Psoas muscle (tissue), 8 donors: ENCODE data around the gene SLC34A3. TPM values are rescaled to one million over a fixed set of nuclear protein-coding genes. Genes with fewer than 3 reads are reported as not detected.

ENCODE experiments used
- ATAC-seq, 4 donors: fragments of 200-7000 bp; cut with Tn5 transposase; one replicate each; pipeline ENCODE4 v1.9.1; 2020; ENCODE audit warnings: moderate library complexity in 3 of 4, mild to moderate bottlenecking in 2 of 4
- DNase-seq, 2 donors: peaks; one replicate each; pipeline ENCODE4 v3.0.0-alpha.2; 2020
- H3K27ac ChIP-seq: fragments of 200-600 bp; one replicate; pipeline ENCODE4 v1.8.0; 2022
- H3K27me3 ChIP-seq, 3 donors: fragments of 200-600 bp in 1 of 3; one replicate each; pipeline versions ENCODE4 v1.6.1 to v1.8.0; 2013 to 2022; ENCODE audit warnings: low read length in 2 of 3, mild to moderate bottlenecking in 2 of 3, moderate library complexity in 1 of 3; ENCODE audit not compliant: insufficient read depth in 3 of 3
- H3K36me3 ChIP-seq, 2 donors: fragments of 200-600 bp in 1 of 2; one replicate each; pipeline versions ENCODE4 v1.6.1 to v1.8.0; 2013 to 2022; ENCODE audit warnings: low read depth in 1 of 2, mild to moderate bottlenecking in 1 of 2, moderate library complexity in 1 of 2; ENCODE audit not compliant: insufficient read depth in 1 of 2
- H3K4me1 ChIP-seq: fragments of 200-600 bp; one replicate; pipeline ENCODE4 v1.8.0; 2022
- H3K4me3 ChIP-seq: fragments of 200-600 bp; one replicate; pipeline ENCODE4 v1.8.0; 2022; ENCODE audit warnings: mild to moderate bottlenecking
- H3K9me3 ChIP-seq: fragments of 200-600 bp; one replicate; pipeline ENCODE4 v1.8.0; 2022
- WGBS, 3 donors: extraction: QIAGEN DNeasy Blood & Tissue Kit; methylation state at CpG; one replicate each; pipeline versions ENCODE4 v1.1.6 to v1.1.7; 2013; 5-methylcytosine and 5-hydroxymethylcytosine counted together
- intact Hi-C, 2 donors: fragments of 100-400 bp; cut with DNase I; formaldehyde crosslinking; loops; one replicate each; pipeline versions ENCODE4 v1.11.0 to v1.14.2; 2022
- polyA plus RNA-seq, 3 donors: library from polyadenylated mRNA; stranded (reverse); fragments of 200-250 nt; gene quantifications; one replicate each; pipeline ENCODE4 v1.2.3, GENCODE V29; 2013
- total RNA-seq, 4 donors: library from RNA; stranded (reverse); fragmentation: NEBNext Ultra II Directional in 2 of 4; extraction: Animal tissue kit (Norgen Biotek cat#: 25700) in 2 of 4; gene quantifications; one replicate each; pipeline versions ENCODE4 v1.2.1 to v1.2.4, GENCODE V29; 2021 to 2023
- TF ChIP-seq, protein P1 (sequence below): fragments of 200-600 bp; IDR thresholded peaks from one replicate; pipeline ENCODE4 v1.8.0; 2022; ENCODE audit warnings: antibody characterized with exemption
- donor health status: healthy with polysubstance abuse.
- donor health status: DM: no; HTN: no; CAD: no; lungs with moderate emphysema.
- donor health status: Bipolar disorder and iron deficiency.
- donor health status: healthy.
- donor health status: DM: yes; HTN: yes; CAD: no.
- donor health status: DM: no; HTN: no; CAD: no.
- donor health status: DM: no; HTN: no; CAD: no.
- donor health status: DM: yes; HTN: yes; CAD: no.

SLC34A3 gene
- total and polyA plus RNA-seq, 7 donors: not detected

GRCh38 chr9:137184881-137185660, 45.6 kb upstream of the SLC34A3 start:
- Histone ChIP-seq H3K27ac (no peak overlapping the region), H3K4me3 (no peak overlapping the region), H3K4me1 (peaks cover 32% of the 10 kb centered on the region), H3K36me3 (peaks cover 3 to 67% of the 10 kb centered on the region in 2 donors), H3K27me3 (no peaks in the 10 kb centered on the region), H3K9me3 (no peaks in the 10 kb centered on the region)
- intact Hi-C loops: loop anchor here in 1 of 2 donors (5.0 kb wide), 1 partner anchor 42 kb away; the partner anchor contains the start of genes CYSRT1 and RNF224
- whole genome bisulfite sequencing, 3 donors: 89 to 93% (median 93%) methylated on average over 41 to 48 of the region's 48 CpGs
- TF ChIP-seq, protein P1, sequence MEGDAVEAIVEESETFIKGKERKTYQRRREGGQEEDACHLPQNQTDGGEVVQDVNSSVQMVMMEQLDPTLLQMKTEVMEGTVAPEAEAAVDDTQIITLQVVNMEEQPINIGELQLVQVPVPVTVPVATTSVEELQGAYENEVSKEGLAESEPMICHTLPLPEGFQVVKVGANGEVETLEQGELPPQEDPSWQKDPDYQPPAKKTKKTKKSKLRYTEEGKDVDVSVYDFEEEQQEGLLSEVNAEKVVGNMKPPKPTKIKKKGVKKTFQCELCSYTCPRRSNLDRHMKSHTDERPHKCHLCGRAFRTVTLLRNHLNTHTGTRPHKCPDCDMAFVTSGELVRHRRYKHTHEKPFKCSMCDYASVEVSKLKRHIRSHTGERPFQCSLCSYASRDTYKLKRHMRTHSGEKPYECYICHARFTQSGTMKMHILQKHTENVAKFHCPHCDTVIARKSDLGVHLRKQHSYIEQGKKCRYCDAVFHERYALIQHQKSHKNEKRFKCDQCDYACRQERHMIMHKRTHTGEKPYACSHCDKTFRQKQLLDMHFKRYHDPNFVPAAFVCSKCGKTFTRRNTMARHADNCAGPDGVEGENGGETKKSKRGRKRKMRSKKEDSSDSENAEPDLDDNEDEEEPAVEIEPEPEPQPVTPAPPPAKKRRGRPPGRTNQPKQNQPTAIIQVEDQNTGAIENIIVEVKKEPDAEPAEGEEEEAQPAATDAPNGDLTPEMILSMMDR: no peak
- ATAC-seq: no peak
- DNase-seq: no peak

GRCh38 chr9:137185921-137186320, 44.8 kb upstream of the SLC34A3 start:
- no peak for DNase-seq
- H3K27ac ChIP-seq: no peak overlapping the region
- TF ChIP-seq, protein P1: no peak
- H3K4me1 ChIP-seq: peaks cover 41% of the 10 kb centered on the region
- intact Hi-C loops: loop anchor here in 1 of 2 donors (5.0 kb wide), 1 partner anchor 41 kb away; the partner anchor contains the start of genes CYSRT1 and RNF224
- 90 to 93% (median 93%) methylated on average over 16 to 19 of the region's 19 CpGs for WGBS, 3 donors
- peak overlapping the region; percentile 93 for H3K4me3 ChIP-seq
- no peak for ATAC-seq
- peaks cover 3 to 67% of the 10 kb centered on the region in 2 donors for H3K36me3 ChIP-seq
- H3K9me3 ChIP-seq: no peaks in the 10 kb centered on the region
- no peaks in the 10 kb centered on the region for H3K27me3 ChIP-seq

DNA sequence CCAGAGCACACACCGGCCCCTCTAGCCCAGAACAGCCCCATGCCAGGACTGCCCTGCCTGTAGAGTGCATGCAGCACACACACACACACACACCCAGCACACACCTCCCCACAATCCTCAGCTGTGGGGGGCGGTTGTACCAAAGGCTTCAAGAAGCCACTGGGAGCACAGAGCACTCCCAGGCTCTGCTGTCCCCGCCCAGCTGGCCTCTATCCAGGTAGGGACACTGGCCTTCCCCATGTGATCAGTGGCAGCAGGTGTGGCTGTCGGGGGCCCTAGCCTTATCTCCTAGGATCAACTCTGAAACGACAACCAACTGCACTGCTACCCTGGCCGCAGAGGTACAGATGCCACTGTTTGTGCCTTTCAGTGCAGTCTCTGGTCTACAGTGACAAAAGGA, 44.3 kb upstream of the SLC34A3 start:
- DNase-seq: no peak
- intact Hi-C loops: loop anchor here in 1 of 2 donors (5.0 kb wide), 1 partner anchor 41 kb away; the partner anchor contains the start of genes CYSRT1 and RNF224
- H3K36me3 ChIP-seq: peaks cover 1 to 67% of the 10 kb centered on the region in 2 donors
- no peak for ATAC-seq
- H3K9me3 ChIP-seq: no peaks in the 10 kb centered on the region
- no peak overlapping the region for H3K27ac ChIP-seq
- WGBS, 3 donors: 53 to 64% (median 59%) methylated on average over 5 to 6 of the region's 6 CpGs
- H3K27me3 ChIP-seq: no peaks in the 10 kb centered on the region
- H3K4me3 ChIP-seq: peak overlapping the region; percentile 93
- TF ChIP-seq, protein P1: no peak
- H3K4me1 ChIP-seq: peaks cover 43% of the 10 kb centered on the region

DNA sequence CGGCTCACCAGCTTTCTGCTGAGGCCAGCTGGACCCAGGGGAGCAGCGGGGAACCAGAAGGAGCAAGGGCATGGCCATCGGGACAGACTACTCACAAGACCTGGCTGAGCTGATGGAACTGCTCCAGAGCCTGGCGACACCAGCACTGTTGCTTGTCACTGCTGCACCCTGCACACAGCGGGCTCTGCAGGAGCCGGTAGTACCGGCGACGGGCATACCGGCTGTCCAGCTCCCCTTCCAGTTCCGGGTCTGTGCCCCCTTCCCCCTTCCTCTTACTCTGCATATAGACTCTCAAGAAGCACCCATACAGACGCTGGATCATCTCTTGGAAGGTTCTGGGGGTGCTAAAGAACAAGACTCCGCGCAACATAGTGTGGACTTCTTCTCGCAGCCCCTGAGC, 43.3 kb upstream of the SLC34A3 start:
- 76 to 85% (median 80%) methylated on average over 15 of the region's 15 CpGs for WGBS, 3 donors
- H3K36me3 ChIP-seq: peaks cover 3 to 67% of the 10 kb centered on the region in 2 donors
- intact Hi-C loops: loop anchor here in 1 of 2 donors (5.0 kb wide), 1 partner anchor 40 kb away; the partner anchor contains the start of genes CYSRT1 and RNF224
- ATAC-seq (no peak), DNase-seq (no peak)
- TF ChIP-seq, protein P1: no peak
- peak overlapping the region; percentile 93 for H3K4me3 ChIP-seq
- no peaks in the 10 kb centered on the region for H3K9me3 ChIP-seq
- no peak overlapping the region for H3K27ac ChIP-seq
- no peaks in the 10 kb centered on the region for H3K27me3 ChIP-seq
- peaks cover 43% of the 10 kb centered on the region for H3K4me1 ChIP-seq
